PC-3 (cell line): Measurements from ENCODE around the gene SYVN1. TPM values are rescaled to one million over a fixed set of nuclear protein-coding genes. Genes with fewer than 3 reads are reported as not detected.

Experiments
- ATAC-seq: fragments of 200-7000 bp; cut with Tn5 transposase; 2 replicates; pipeline ENCODE4 v1.9.1; 2020; ENCODE audit warnings: mild to moderate bottlenecking, moderate library complexity
- BruUV-seq: library from RNA; stranded (reverse); fragments of 400-500 nt; replicated peaks from 2 replicates; lab custom pipeline; 2021; lab: Mats Ljungman, UMichigan
- CTCF ChIA-PET: fragments of 300-600 bp; sonication (Branson Sonifier 250); formaldehyde crosslinking; loops from one replicate; lab custom pipeline; 2022; ENCODE audit warnings: antibody characterized with exemption; lab: Charles Lee
- POLR2A ChIA-PET: fragments of 300-600 bp; sonication (Branson Sonifier 250); formaldehyde crosslinking; loops from one replicate; lab custom pipeline; 2022; ENCODE audit warnings: antibody characterized with exemption; ENCODE audit not compliant: unreplicated experiment; lab: Charles Lee
- DNase-seq: peaks from one replicate; pipeline ENCODE4 v3.0.0-alpha.2; 2015
- H2AFZ ChIP-seq: fragments of 300-600 bp; sonication (generic); 2 replicates; pipeline ENCODE4 v1.6.0; 2016; ENCODE audit warnings: antibody characterized with exemption, low read length
- H3F3A ChIP-seq: fragments of 300-600 bp; sonication (generic); one replicate; pipeline ENCODE4 v1.6.0; 2017; ENCODE audit warnings: antibody characterized with exemption, low read length, control low read depth, mild to moderate bottlenecking; ENCODE audit not compliant: unreplicated experiment
- H3K27ac ChIP-seq: fragments of 300-600 bp; sonication (generic); 2 replicates; pipeline ENCODE4 v1.5.1; 2016; ENCODE audit warnings: mild to moderate bottlenecking, low read length
- H3K27me3 ChIP-seq: fragments of 300-600 bp; sonication (generic); 2 replicates; pipeline ENCODE4 v1.6.1; 2016; ENCODE audit warnings: low read length, mixed read lengths
- H3K36me3 ChIP-seq: fragments of 300-600 bp; sonication (generic); 2 replicates; pipeline ENCODE4 v1.6.1; 2016; ENCODE audit warnings: low read depth, mixed run types, low read length, mixed read lengths
- H3K4me1 ChIP-seq: fragments of 300-600 bp; sonication (generic); 2 replicates; pipeline ENCODE4 v1.5.1; 2016; ENCODE audit warnings: low read length; ENCODE audit not compliant: insufficient read depth
- H3K4me2 ChIP-seq: fragments of 300-600 bp; sonication (generic); 2 replicates; pipeline ENCODE4 v1.6.0; 2016; ENCODE audit warnings: low read length
- H3K4me3 ChIP-seq: fragments of 300-600 bp; sonication (generic); 2 replicates; pipeline ENCODE4 v1.5.1; 2016; ENCODE audit warnings: mild to moderate bottlenecking, low read length, mixed read lengths
- H3K79me2 ChIP-seq: fragments of 300-600 bp; sonication (generic); 2 replicates; pipeline ENCODE4 v1.6.1; 2017; ENCODE audit warnings: low read length, mixed read lengths
- H3K9ac ChIP-seq: fragments of 300-600 bp; sonication (generic); 2 replicates; pipeline ENCODE4 v1.6.0; 2016; ENCODE audit warnings: mild to moderate bottlenecking, low read length
- H3K9me2 ChIP-seq: fragments of 300-600 bp; sonication (generic); replicated peaks from 2 replicates; pipeline ENCODE4 v1.6.1; 2016; ENCODE audit warnings: mixed run types, low read length, mixed read lengths
- H3K9me3 ChIP-seq: fragments of 300-600 bp; sonication (generic); 2 replicates; pipeline ENCODE4 v1.6.1; 2016; ENCODE audit warnings: low read length, mixed read lengths
- H4K20me1 ChIP-seq: fragments of 300-600 bp; sonication (generic); 2 replicates; pipeline ENCODE4 v1.6.1; 2016; ENCODE audit warnings: low read length, mixed read lengths
- EZH2 ChIP-seq: fragments of 300-600 bp; sonication (generic); IDR thresholded peaks from one replicate; pipeline ENCODE4 v1.6.1; 2017; ENCODE audit warnings: antibody characterized with exemption, mild to moderate bottlenecking, low read length; ENCODE audit not compliant: unreplicated experiment
- EZH2phosphoT487 ChIP-seq: fragments of 300-600 bp; sonication (generic); IDR thresholded peaks from 2 replicates; pipeline ENCODE4 v1.6.1; 2018; ENCODE audit warnings: mild to moderate bottlenecking, antibody characterized with exemption, low read length, borderline replicate concordance
- intact Hi-C: fragments of 100-400 bp; cut with micrococcal nuclease; formaldehyde crosslinking; loops from 2 replicates; pipeline ENCODE4 v1.9.0; 2023
- total RNA-seq: library from RNA; depleted of rRNA; stranded (reverse); fragments of >200 nt; gene quantifications from 2 replicates; pipeline ENCODE4 v1.2.3, GENCODE V29; 2014
- TF ChIP-seq, protein P1 (sequence below): fragments of 300-600 bp; sonication (generic); conservative IDR thresholded peaks from 2 replicates; pipeline ENCODE4 v1.5.1; 2017; ENCODE audit warnings: antibody characterized with exemption, low read depth, mild to moderate bottlenecking, low read length

Gene SYVN1
- total RNA-seq, 1 experiment from 2014 or later = 22.3 TPM

DNA sequence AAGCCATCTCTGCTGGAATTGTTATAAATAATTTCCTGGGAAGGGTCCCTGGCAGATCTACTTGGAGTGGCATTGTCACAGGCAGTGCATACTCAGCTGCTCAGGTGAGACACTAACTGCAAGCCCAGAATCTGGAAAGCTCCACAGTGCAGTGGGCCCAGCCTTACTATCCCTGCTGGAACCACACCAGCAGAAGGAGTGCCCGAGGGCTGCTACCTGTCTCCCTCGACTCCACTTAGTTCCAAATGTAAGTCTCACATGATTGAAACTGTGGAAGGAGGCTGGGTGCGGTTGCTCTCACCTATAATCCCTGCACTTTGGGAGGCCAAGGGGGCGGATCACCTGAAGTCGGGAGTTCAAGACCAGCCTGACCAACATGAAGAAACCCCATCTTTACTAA lies 14.3 kb upstream of the SYVN1 start:
- ChIA-PET CTCF (no interaction called here), POLR2A (no interaction called here)
- BruUV-seq = no TSS peak
- Histone ChIP-seq H3K27me3 (no peaks in the 10 kb centered on the region), H3K36me3 (no peaks in the 10 kb centered on the region), H3K9me2 (no peaks in the 10 kb centered on the region), H3K79me2 (no peaks in the 10 kb centered on the region), H3K4me3 (no peak overlapping the region), H3K4me2 (no peak overlapping the region), H3K4me1 (peaks cover 18% of the 10 kb centered on the region), H4K20me1 (no peaks in the 10 kb centered on the region), H3K9ac (no peak overlapping the region), H3F3A (no peaks in the 10 kb centered on the region), H2AFZ (no peak overlapping the region), H3K9me3 (no peaks in the 10 kb centered on the region), H3K27ac (no peak overlapping the region)
- ATAC-seq (no peak), DNase-seq (no peak)
- intact Hi-C loops = no loop called here
- TF ChIP-seq EZH2phosphoT487 = no peak
- no peak for TF ChIP-seq EZH2
- TF ChIP-seq, protein P1, sequence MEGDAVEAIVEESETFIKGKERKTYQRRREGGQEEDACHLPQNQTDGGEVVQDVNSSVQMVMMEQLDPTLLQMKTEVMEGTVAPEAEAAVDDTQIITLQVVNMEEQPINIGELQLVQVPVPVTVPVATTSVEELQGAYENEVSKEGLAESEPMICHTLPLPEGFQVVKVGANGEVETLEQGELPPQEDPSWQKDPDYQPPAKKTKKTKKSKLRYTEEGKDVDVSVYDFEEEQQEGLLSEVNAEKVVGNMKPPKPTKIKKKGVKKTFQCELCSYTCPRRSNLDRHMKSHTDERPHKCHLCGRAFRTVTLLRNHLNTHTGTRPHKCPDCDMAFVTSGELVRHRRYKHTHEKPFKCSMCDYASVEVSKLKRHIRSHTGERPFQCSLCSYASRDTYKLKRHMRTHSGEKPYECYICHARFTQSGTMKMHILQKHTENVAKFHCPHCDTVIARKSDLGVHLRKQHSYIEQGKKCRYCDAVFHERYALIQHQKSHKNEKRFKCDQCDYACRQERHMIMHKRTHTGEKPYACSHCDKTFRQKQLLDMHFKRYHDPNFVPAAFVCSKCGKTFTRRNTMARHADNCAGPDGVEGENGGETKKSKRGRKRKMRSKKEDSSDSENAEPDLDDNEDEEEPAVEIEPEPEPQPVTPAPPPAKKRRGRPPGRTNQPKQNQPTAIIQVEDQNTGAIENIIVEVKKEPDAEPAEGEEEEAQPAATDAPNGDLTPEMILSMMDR = no peak

DNA sequence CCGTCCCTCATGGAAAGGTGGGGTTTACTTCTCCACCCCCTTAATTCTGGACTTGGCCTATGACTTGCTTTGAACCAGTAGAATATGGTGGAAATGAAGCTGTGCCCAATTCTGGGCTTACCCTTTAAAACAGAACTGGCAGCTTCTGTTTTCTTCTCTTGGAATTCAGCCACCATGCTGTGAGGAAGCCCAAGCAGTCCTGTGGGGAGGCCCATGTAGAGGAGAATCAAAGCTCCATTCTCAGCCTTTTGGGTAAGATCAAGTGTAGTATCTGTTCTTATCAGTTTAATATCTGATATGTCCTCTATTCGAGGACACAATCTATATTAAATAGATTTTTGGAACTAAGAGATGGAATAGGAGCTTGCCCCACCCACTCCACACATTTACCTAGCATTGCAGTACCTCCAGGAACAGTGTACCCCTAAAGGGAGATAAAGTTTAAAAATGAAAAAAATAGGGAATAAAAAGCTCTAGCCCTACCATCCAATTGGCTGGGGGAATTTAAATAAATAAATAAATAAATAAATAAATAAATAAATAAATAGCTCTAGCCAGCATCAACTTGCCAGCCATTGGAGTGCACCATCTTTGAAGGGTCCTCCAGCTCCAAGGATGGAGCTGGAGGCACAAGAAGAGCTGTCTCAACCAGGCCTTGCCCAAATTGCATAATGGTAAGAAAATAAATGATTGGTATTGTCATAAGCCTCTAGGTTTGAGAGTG lies 13.2 kb upstream of the SYVN1 start:
- intact Hi-C loops = no loop called here
- POLR2A ChIA-PET = interaction anchor here (0.5 to 0.7 kb wide), 2 partner anchors 49 to 317 kb away, joined by 3 to 4 read pairs; no protein-coding TSS in a partner anchor

More for the DNA sequence above, 13.2 kb upstream of the SYVN1 start:
- ATAC-seq (no peak), DNase-seq (no peak)
- Histone ChIP-seq H3K4me3 (no peak overlapping the region), H4K20me1 (no peaks in the 10 kb centered on the region), H3K79me2 (no peaks in the 10 kb centered on the region), H3K27me3 (no peaks in the 10 kb centered on the region), H2AFZ (no peak overlapping the region), H3K4me1 (peaks cover 18% of the 10 kb centered on the region), H3F3A (no peaks in the 10 kb centered on the region), H3K27ac (no peak overlapping the region), H3K9me2 (no peaks in the 10 kb centered on the region), H3K9me3 (no peaks in the 10 kb centered on the region), H3K36me3 (no peaks in the 10 kb centered on the region), H3K4me2 (no peak overlapping the region), H3K9ac (no peak overlapping the region)
- CTCF ChIA-PET = no interaction called here
- BruUV-seq = no TSS peak
- TF ChIP-seq EZH2phosphoT487 = no peak
- no peak for TF ChIP-seq EZH2
- TF ChIP-seq, protein P1 = no peak
